HepG2 (cell line): Measurements from ENCODE around the gene TRIM62. TPM values are rescaled to one million over a fixed set of nuclear protein-coding genes. Genes with fewer than 3 reads are reported as not detected.

ENCODE experiments used
- ATM ChIP-seq: fragments of 450-650 bp; IDR thresholded peaks from 2 replicates; pipeline ENCODE4 v1.7.1; 2017; ENCODE audit warnings: mild to moderate bottlenecking, borderline replicate concordance
- BHLHE40 ChIP-seq: IDR thresholded peaks from 2 replicates; pipeline ENCODE4 v1.6.1; 2011; ENCODE audit warnings: low read length, improper control_type of control experiment
- EP300 ChIP-seq, 3 experiments: sonication (generic) in 1 of 3; formaldehyde crosslinking in 1 of 3; IDR thresholded peaks; 2 replicates each; pipeline versions ENCODE4 v1.5.1 to v1.6.1; 2011 to 2020; ENCODE audit warnings: low read depth in 2 of 3, low read length in 2 of 3, borderline replicate concordance in 1 of 3, improper control_type of control experiment in 1 of 3, mild to moderate bottlenecking in 1 of 3, missing genetic modification reagents in 1 of 3, moderate library complexity in 1 of 3
- GTF3A ChIP-seq: sonication (generic); formaldehyde crosslinking; conservative IDR thresholded peaks from 2 replicates; pipeline ENCODE4 v1.4.0; 2020; ENCODE audit warnings: mild to moderate bottlenecking, missing genetic modification reagents
- HOXA5 ChIP-seq: sonication (generic); formaldehyde crosslinking; IDR thresholded peaks from 2 replicates; pipeline ENCODE4 v1.4.0; 2020; ENCODE audit warnings: missing genetic modification reagents
- IRX3 ChIP-seq: sonication (generic); formaldehyde crosslinking; IDR thresholded peaks from 2 replicates; pipeline ENCODE4 v1.8.1; 2023; ENCODE audit warnings: mild to moderate bottlenecking, low read depth, missing genetic modification reagents, borderline replicate concordance
- JUNB ChIP-seq: sonication (generic); formaldehyde crosslinking; IDR thresholded peaks from 2 replicates; pipeline ENCODE4 v1.8.0; 2022; ENCODE audit warnings: missing genetic modification reagents, mild to moderate bottlenecking, borderline replicate concordance
- MYNN ChIP-seq: sonication (generic); formaldehyde crosslinking; IDR thresholded peaks from 2 replicates; pipeline ENCODE4 v1.4.0; 2020; ENCODE audit warnings: mild to moderate bottlenecking, low read depth, missing genetic modification reagents
- SP2 ChIP-seq: sonication (generic); formaldehyde crosslinking; IDR thresholded peaks from 2 replicates; pipeline ENCODE4 v1.5.1; 2020; ENCODE audit warnings: mild to moderate bottlenecking, missing genetic modification reagents
- TARDBP ChIP-seq: sonication (generic); formaldehyde crosslinking; IDR thresholded peaks from 2 replicates; pipeline ENCODE4 v1.8.0; 2022; ENCODE audit warnings: mild to moderate bottlenecking, missing genetic modification reagents
- U2AF1 ChIP-seq: fragments of 200-400 bp; formaldehyde crosslinking; optimal IDR thresholded peaks from 2 replicates; pipeline ENCODE3; 2017; ENCODE audit warnings: mild to moderate bottlenecking, low read depth, low read length
- ZFAT ChIP-seq: sonication (generic); formaldehyde crosslinking; conservative IDR thresholded peaks from 2 replicates; pipeline ENCODE4 v1.8.1; 2023; ENCODE audit warnings: missing genetic modification reagents, inconsistent platforms
- ZKSCAN8 ChIP-seq: IDR thresholded peaks from 2 replicates; pipeline ENCODE4 v1.6.1; 2016; ENCODE audit warnings: borderline replicate concordance, missing genetic modification reagents, missing compliant biosample characterization
- ZNF292 ChIP-seq: sonication (generic); formaldehyde crosslinking; IDR thresholded peaks from 2 replicates; pipeline ENCODE4 v1.8.1; 2022; ENCODE audit warnings: mild to moderate bottlenecking, low read depth, missing genetic modification reagents, borderline replicate concordance
- ZSCAN29 ChIP-seq: sonication (generic); formaldehyde crosslinking; conservative IDR thresholded peaks from 2 replicates; pipeline ENCODE4 v1.4.0; 2020; ENCODE audit warnings: mild to moderate bottlenecking, missing genetic modification reagents
- polyA plus RNA-seq, 8 experiments: library from polyadenylated mRNA; depleted of rRNA in 3 of 8; stranded (reverse) in 7 of 8; unstranded in 1 of 8; fragments of >200 nt; fragmentation: Illumina TruSeq in 4 of 8; extraction: Trizol in 4 of 8; gene quantifications; 2 replicates each; pipeline versions ENCODE4 v1.2.1 to v1.2.3, GENCODE V29; 2011 to 2016; ENCODE audit warnings: low read depth in 4 of 8, missing spikeins in 1 of 8, mixed read lengths in 1 of 8; ENCODE audit not compliant: insufficient read depth in 1 of 8
- total RNA-seq, 5 experiments: library from RNA; depleted of rRNA; stranded (reverse); fragments of >200 nt; fragmentation: Illumina TruSeq; extraction: Trizol; gene quantifications; 2 replicates each; pipeline ENCODE4 v1.2.3, GENCODE V29; 2016; ENCODE audit warnings: low read depth in 1 of 5
- TF ChIP-seq, protein P1 (sequence below): sonication (generic); formaldehyde crosslinking; IDR thresholded peaks from 2 replicates; pipeline ENCODE4 v1.4.0; 2020; ENCODE audit warnings: missing genetic modification reagents
- TF ChIP-seq, protein P2 (sequence below): sonication (generic); formaldehyde crosslinking; IDR thresholded peaks from 2 replicates; pipeline ENCODE4 v1.4.0; 2020; ENCODE audit warnings: mild to moderate bottlenecking, missing genetic modification reagents
- TF ChIP-seq, protein P3 (sequence below): sonication (generic); formaldehyde crosslinking; IDR thresholded peaks from 2 replicates; pipeline ENCODE4 v1.9.0; 2021; ENCODE audit warnings: missing genetic modification reagents, borderline replicate concordance

The TRIM62 gene
- total and polyA plus RNA-seq, 2 of the 13 experiments (the other 11 are each of a cell fraction or from before 2014, with no cell fraction given): 0.53 to 0.57 TPM

DNA sequence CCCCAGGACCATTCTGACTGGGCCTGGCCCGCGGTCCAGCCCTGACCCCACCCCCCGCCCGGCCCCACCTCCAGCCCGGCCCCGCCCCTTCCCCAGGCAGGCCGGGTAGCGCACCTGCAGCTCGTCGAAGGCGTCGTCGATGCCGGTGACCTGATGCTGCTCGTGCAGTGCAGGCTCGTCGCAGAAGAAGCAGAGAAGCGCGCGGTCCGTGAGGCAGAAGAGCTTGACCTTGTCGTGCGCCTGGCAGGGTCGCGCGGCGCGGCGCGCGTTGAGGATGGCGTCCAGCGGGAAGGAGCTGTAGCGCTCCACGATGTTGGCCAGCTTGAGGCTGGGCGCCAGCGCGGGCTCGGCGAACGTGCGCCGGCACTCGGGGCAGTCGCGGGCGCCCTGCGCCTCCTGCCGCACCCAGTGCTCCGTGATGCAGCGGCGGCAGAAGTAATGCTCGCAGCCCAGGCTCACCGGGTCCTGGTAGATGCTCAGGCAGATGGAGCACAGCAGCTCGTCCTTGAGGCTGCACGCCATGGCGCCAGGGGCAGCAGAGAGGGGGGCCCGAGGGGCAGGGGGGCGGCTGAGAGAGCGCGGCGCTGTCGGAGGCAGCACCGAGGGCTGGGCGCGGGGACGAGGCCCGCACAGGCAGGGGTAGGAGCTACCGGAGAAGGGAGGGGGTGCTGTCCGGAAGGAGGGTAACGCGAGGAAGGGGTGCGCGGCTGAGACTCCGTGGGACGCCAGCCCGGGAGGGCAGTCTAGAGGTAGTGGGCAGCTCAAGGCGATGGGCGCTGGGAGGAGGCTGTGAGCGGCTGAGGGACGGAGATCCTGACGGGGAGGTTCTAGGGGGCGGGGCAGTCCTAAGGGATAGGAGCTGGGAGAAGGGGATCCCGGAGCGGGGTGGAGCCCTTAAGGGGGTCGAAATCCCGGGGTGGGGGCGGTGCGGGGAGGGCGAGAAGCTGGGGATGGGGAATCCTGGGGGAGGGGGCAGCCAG, 642 bp downstream of the TRIM62 start (continued):
- TF ChIP-seq, protein P1, sequence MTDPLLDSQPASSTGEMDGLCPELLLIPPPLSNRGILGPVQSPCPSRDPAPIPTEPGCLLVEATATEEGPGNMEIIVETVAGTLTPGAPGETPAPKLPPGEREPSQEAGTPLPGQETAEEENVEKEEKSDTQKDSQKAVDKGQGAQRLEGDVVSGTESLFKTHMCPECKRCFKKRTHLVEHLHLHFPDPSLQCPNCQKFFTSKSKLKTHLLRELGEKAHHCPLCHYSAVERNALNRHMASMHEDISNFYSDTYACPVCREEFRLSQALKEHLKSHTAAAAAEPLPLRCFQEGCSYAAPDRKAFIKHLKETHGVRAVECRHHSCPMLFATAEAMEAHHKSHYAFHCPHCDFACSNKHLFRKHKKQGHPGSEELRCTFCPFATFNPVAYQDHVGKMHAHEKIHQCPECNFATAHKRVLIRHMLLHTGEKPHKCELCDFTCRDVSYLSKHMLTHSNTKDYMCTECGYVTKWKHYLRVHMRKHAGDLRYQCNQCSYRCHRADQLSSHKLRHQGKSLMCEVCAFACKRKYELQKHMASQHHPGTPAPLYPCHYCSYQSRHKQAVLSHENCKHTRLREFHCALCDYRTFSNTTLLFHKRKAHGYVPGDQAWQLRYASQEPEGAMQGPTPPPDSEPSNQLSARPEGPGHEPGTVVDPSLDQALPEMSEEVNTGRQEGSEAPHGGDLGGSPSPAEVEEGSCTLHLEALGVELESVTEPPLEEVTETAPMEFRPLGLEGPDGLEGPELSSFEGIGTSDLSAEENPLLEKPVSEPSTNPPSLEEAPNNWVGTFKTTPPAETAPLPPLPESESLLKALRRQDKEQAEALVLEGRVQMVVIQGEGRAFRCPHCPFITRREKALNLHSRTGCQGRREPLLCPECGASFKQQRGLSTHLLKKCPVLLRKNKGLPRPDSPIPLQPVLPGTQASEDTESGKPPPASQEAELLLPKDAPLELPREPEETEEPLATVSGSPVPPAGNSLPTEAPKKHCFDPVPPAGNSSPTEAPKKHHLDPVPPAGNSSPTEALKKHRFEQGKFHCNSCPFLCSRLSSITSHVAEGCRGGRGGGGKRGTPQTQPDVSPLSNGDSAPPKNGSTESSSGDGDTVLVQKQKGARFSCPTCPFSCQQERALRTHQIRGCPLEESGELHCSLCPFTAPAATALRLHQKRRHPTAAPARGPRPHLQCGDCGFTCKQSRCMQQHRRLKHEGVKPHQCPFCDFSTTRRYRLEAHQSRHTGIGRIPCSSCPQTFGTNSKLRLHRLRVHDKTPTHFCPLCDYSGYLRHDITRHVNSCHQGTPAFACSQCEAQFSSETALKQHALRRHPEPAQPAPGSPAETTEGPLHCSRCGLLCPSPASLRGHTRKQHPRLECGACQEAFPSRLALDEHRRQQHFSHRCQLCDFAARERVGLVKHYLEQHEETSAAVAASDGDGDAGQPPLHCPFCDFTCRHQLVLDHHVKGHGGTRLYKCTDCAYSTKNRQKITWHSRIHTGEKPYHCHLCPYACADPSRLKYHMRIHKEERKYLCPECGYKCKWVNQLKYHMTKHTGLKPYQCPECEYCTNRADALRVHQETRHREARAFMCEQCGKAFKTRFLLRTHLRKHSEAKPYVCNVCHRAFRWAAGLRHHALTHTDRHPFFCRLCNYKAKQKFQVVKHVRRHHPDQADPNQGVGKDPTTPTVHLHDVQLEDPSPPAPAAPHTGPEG (CRISPR knock-in tag): 0 out of 2 replicates have a peak, but pooled peaks have one; percentile 37
- TF ChIP-seq ATM: no peak
- TF ChIP-seq ZFAT (CRISPR knock-in tag): no peak
- TF ChIP-seq IRX3 (CRISPR knock-in tag): no peak
- TF ChIP-seq ZNF292 (CRISPR knock-in tag): no peak
- TF ChIP-seq U2AF1: no peak
- no peak for TF ChIP-seq TARDBP (CRISPR knock-in tag)
- TF ChIP-seq SP2 (CRISPR knock-in tag): no peak
- TF ChIP-seq BHLHE40: no peak
- TF ChIP-seq, protein P2, sequence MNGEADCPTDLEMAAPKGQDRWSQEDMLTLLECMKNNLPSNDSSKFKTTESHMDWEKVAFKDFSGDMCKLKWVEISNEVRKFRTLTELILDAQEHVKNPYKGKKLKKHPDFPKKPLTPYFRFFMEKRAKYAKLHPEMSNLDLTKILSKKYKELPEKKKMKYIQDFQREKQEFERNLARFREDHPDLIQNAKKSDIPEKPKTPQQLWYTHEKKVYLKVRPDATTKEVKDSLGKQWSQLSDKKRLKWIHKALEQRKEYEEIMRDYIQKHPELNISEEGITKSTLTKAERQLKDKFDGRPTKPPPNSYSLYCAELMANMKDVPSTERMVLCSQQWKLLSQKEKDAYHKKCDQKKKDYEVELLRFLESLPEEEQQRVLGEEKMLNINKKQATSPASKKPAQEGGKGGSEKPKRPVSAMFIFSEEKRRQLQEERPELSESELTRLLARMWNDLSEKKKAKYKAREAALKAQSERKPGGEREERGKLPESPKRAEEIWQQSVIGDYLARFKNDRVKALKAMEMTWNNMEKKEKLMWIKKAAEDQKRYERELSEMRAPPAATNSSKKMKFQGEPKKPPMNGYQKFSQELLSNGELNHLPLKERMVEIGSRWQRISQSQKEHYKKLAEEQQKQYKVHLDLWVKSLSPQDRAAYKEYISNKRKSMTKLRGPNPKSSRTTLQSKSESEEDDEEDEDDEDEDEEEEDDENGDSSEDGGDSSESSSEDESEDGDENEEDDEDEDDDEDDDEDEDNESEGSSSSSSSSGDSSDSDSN (CRISPR knock-in tag): peak; percentile 40; the same call in 1 of the 2 replicates
- TF ChIP-seq, protein P3, sequence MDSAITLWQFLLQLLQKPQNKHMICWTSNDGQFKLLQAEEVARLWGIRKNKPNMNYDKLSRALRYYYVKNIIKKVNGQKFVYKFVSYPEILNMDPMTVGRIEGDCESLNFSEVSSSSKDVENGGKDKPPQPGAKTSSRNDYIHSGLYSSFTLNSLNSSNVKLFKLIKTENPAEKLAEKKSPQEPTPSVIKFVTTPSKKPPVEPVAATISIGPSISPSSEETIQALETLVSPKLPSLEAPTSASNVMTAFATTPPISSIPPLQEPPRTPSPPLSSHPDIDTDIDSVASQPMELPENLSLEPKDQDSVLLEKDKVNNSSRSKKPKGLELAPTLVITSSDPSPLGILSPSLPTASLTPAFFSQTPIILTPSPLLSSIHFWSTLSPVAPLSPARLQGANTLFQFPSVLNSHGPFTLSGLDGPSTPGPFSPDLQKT (CRISPR knock-in tag): no peak
- no peak for TF ChIP-seq MYNN (CRISPR knock-in tag)
- no peak for TF ChIP-seq JUNB (CRISPR knock-in tag)
- no peak for TF ChIP-seq ZSCAN29 (CRISPR knock-in tag)
- TF ChIP-seq GTF3A (CRISPR knock-in tag): no peak
- TF ChIP-seq HOXA5 (CRISPR knock-in tag): no peak
- TF ChIP-seq ZKSCAN8 (CRISPR knock-in tag): no peak
- TF ChIP-seq EP300 (IDR thresholded peaks at IDR 0.05; ENCODE audit: low read depth in 2 of 2, low read length in 2 of 2): no peak
- no peak for TF ChIP-seq EP300 (CRISPR knock-in tag; IDR thresholded peaks at IDR 0.05; ENCODE audit: borderline replicate concordance)
